Stimulated activated CD8-positive, alpha-beta memory T cell treated with anti-CD3 and anti-CD28 coated beads, Interleukin-7, amount 100 ng/mL, for 48 hours (primary cell): ENCODE measurements around the gene SPRED2.

ENCODE experiments used
- DNase-seq, 2 donors: peaks; one replicate each; pipeline ENCODE4 v3.0.0-alpha.2; 2020; ENCODE audit warnings: low read depth in 1 of 2; ENCODE audit errors: extremely low read depth in 1 of 2

Gene SPRED2

GRCh38 chr2:65388596-65389390 lies 43.6 kb downstream of the SPRED2 start:
- DNase-seq = no peak

- no peak for DNase-seq
These were observed 44.3 kb downstream of the SPRED2 start for GRCh38 chr2:65388051-65388531.

GRCh38 chr2:65386989-65387388 lies 45.4 kb downstream of the SPRED2 start:
- DNase-seq = no peak

GRCh38 chr2:65386344-65386743 lies 46.1 kb downstream of the SPRED2 start:
- DNase-seq = no peak

- DNase-seq = no peak
These were observed 48.6 kb downstream of the SPRED2 start for GRCh38 chr2:65383541-65384488.

GRCh38 chr2:65382776-65383357 lies 49.5 kb downstream of the SPRED2 start:
- peak; percentile 85 to 92 for DNase-seq

- no peak for DNase-seq
These were observed 50.1 kb downstream of the SPRED2 start for GRCh38 chr2:65382323-65382722.

- no peak for DNase-seq
These were observed 50.8 kb downstream of the SPRED2 start for GRCh38 chr2:65381607-65382051.

- no peak for DNase-seq
These were observed 52.1 kb downstream of the SPRED2 start for GRCh38 chr2:65380255-65380654.

- DNase-seq = no peak
These were observed 52.7 kb downstream of the SPRED2 start for GRCh38 chr2:65379721-65380171.

GRCh38 chr2:65379223-65379622 lies 53.2 kb downstream of the SPRED2 start:
- DNase-seq = no peak

- no peak for DNase-seq
These were observed 54.1 kb downstream of the SPRED2 start for GRCh38 chr2:65378290-65378689.

- no peak for DNase-seq
These were observed 54.7 kb downstream of the SPRED2 start for GRCh38 chr2:65377556-65378192.

GRCh38 chr2:65375723-65376122 lies 56.7 kb downstream of the SPRED2 start:
- DNase-seq = no peak

GRCh38 chr2:65374999-65375398 lies 57.4 kb downstream of the SPRED2 start:
- DNase-seq = no peak

- no peak for DNase-seq
These were observed 57.8 kb downstream of the SPRED2 start for GRCh38 chr2:65374575-65374974.

GRCh38 chr2:65373365-65373918 lies 59.0 kb downstream of the SPRED2 start:
- DNase-seq = no peak

GRCh38 chr2:65372619-65373018 lies 59.8 kb downstream of the SPRED2 start:
- DNase-seq = no peak

GRCh38 chr2:65371074-65371434 lies 61.3 kb downstream of the SPRED2 start:
- no peak for DNase-seq

- no peak for DNase-seq
These were observed 61.9 kb downstream of the SPRED2 start for GRCh38 chr2:65370387-65371073.
